ENCODE data around the gene EXOC3. TPM values are rescaled to one million over a fixed set of nuclear protein-coding genes. Genes with fewer than 3 reads are reported as not detected.

Gene EXOC3
- total RNA-seq, 1 experiment from 2014 or later: 55.0 TPM

DNA sequence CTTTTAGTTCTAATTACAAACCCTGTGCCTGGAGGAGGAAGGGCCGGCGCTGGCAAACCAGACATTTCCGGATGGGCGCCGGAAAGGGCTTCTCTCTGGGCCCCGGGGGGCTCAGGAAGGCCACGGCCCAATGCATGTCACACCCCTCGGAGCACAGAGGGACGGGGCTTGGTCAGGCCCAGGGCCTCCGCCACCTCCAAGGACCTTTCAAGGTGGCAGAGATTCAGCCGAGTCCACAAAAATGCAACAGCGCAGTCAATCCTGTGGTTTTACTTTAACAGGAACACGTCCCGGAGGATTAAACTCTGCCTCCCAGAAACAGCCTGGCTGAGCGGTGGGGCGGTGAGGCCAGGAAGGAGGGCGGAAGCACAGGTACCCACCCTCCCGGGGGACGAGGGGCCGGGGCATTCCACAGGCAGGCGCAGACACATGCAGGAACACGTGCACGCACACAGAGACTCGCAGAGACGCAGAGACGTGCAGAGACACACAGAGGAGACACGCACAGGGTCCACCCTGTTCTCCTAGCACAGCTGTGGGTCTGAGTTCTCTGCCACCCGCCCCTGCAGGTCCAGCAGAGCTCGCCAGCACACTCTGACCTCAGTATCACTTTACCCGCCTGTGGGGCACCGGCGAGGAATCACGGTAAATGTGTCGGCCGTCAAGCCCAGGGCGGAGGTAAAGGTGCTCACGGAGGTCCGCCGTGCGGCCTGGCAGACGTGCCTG, 58.3 kb downstream of the EXOC3 start:
- ChIA-PET CTCF (no interaction called here), POLR2A (interaction anchor here (1.4 kb wide), 1 partner anchor 8 kb away, joined by 3 read pairs; no protein-coding TSS in a partner anchor)
- no TSS peak for BruUV-seq (replicated peaks)
- TF ChIP-seq, protein P1, sequence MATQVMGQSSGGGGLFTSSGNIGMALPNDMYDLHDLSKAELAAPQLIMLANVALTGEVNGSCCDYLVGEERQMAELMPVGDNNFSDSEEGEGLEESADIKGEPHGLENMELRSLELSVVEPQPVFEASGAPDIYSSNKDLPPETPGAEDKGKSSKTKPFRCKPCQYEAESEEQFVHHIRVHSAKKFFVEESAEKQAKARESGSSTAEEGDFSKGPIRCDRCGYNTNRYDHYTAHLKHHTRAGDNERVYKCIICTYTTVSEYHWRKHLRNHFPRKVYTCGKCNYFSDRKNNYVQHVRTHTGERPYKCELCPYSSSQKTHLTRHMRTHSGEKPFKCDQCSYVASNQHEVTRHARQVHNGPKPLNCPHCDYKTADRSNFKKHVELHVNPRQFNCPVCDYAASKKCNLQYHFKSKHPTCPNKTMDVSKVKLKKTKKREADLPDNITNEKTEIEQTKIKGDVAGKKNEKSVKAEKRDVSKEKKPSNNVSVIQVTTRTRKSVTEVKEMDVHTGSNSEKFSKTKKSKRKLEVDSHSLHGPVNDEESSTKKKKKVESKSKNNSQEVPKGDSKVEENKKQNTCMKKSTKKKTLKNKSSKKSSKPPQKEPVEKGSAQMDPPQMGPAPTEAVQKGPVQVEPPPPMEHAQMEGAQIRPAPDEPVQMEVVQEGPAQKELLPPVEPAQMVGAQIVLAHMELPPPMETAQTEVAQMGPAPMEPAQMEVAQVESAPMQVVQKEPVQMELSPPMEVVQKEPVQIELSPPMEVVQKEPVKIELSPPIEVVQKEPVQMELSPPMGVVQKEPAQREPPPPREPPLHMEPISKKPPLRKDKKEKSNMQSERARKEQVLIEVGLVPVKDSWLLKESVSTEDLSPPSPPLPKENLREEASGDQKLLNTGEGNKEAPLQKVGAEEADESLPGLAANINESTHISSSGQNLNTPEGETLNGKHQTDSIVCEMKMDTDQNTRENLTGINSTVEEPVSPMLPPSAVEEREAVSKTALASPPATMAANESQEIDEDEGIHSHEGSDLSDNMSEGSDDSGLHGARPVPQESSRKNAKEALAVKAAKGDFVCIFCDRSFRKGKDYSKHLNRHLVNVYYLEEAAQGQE (IDR thresholded peaks at IDR 0.05; ENCODE audit: insufficient read depth in 1 of 2, low read depth in 2 of 2, low read length in 1 of 2): no peak
- TF ChIP-seq SIN3A (IDR thresholded peaks at IDR 0.05; ENCODE audit: borderline replicate concordance, insufficient read depth, low read depth, low read length): no peak
- no peak for TF ChIP-seq TCF7L2 (IDR thresholded peaks at IDR 0.05; ENCODE audit: low read depth, low read length)
- TF ChIP-seq POLR2AphosphoS5 (IDR thresholded peaks at IDR 0.05; ENCODE audit: low read depth, low read length): no peak
- TF ChIP-seq, protein P2, sequence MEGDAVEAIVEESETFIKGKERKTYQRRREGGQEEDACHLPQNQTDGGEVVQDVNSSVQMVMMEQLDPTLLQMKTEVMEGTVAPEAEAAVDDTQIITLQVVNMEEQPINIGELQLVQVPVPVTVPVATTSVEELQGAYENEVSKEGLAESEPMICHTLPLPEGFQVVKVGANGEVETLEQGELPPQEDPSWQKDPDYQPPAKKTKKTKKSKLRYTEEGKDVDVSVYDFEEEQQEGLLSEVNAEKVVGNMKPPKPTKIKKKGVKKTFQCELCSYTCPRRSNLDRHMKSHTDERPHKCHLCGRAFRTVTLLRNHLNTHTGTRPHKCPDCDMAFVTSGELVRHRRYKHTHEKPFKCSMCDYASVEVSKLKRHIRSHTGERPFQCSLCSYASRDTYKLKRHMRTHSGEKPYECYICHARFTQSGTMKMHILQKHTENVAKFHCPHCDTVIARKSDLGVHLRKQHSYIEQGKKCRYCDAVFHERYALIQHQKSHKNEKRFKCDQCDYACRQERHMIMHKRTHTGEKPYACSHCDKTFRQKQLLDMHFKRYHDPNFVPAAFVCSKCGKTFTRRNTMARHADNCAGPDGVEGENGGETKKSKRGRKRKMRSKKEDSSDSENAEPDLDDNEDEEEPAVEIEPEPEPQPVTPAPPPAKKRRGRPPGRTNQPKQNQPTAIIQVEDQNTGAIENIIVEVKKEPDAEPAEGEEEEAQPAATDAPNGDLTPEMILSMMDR (IDR thresholded peaks at IDR 0.05): no peak
- intact Hi-C loops (cut with micrococcal nuclease; ENCODE audit: unreplicated experiment) (no loop called here), in situ Hi-C loops (cut with HindIII; ENCODE audit: low pct_unique_long_range_greater_than_20kb, low sequenced_read_pairs) (no loop called here)
- H3K36me3 ChIP-seq (ENCODE audit: control insufficient read depth, insufficient read depth, low read length): no peaks in the 10 kb centered on the region
- peaks cover 6% of the 10 kb centered on the region for H3K4me1 ChIP-seq (ENCODE audit: control insufficient read depth, insufficient read depth, low read length)
- H3K9me3 ChIP-seq (ENCODE audit: control insufficient read depth, insufficient read depth, low read depth, low read length): no peaks in the 10 kb centered on the region
- ATAC-seq (no peak), DNase-seq (ENCODE audit: low read depth, low spot score) (no peak)
- no peak overlapping the region for H3K4me3 ChIP-seq (ENCODE audit: low read depth in 2 of 2, low read length in 2 of 2)
- H3K27ac ChIP-seq (ENCODE audit: low read length): no peak overlapping the region
- H3K27me3 ChIP-seq (ENCODE audit: control insufficient read depth, insufficient read depth, low read length): no peaks in the 10 kb centered on the region

DNA sequence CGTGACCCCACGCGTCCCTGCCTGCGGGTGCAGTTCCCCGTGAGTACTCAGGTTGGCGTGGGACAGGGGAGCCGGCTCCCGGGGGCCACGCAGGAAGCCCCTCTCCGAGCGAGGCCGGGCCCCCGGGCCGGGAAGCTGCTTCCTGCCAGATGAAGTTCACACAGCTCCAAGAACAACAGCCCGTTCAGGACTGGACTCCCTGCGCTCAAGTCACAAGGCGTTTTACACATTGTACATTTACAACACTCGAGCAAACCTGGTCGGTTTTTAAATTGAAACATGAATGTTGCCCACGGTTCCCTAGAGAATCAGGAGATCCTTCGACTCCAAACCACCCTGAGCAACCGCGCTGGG, 58.8 kb downstream of the EXOC3 start:
- Histone ChIP-seq H3K4me3 (ENCODE audit: low read depth in 2 of 2, low read length in 2 of 2) (no peak overlapping the region), H3K27me3 (ENCODE audit: control insufficient read depth, insufficient read depth, low read length) (no peaks in the 10 kb centered on the region), H3K4me1 (ENCODE audit: control insufficient read depth, insufficient read depth, low read length) (peaks cover 9% of the 10 kb centered on the region), H3K36me3 (ENCODE audit: control insufficient read depth, insufficient read depth, low read length) (no peaks in the 10 kb centered on the region), H3K27ac (ENCODE audit: low read length) (no peak overlapping the region), H3K9me3 (ENCODE audit: control insufficient read depth, insufficient read depth, low read depth, low read length) (no peaks in the 10 kb centered on the region)
- in situ Hi-C loops (cut with HindIII; ENCODE audit: low pct_unique_long_range_greater_than_20kb, low sequenced_read_pairs): no loop called here
- TF ChIP-seq SIN3A (IDR thresholded peaks at IDR 0.05; ENCODE audit: borderline replicate concordance, insufficient read depth, low read depth, low read length) (no peak), POLR2AphosphoS5 (IDR thresholded peaks at IDR 0.05; ENCODE audit: low read depth, low read length) (no peak), TCF7L2 (IDR thresholded peaks at IDR 0.05; ENCODE audit: low read depth, low read length) (no peak)
- TF ChIP-seq, protein P1 (IDR thresholded peaks at IDR 0.05; ENCODE audit: insufficient read depth in 1 of 2, low read depth in 2 of 2, low read length in 1 of 2): no peak
- TF ChIP-seq, protein P2 (IDR thresholded peaks at IDR 0.05): no peak
- intact Hi-C loops (cut with micrococcal nuclease; ENCODE audit: unreplicated experiment): no loop called here
- DNase-seq (ENCODE audit: low read depth, low spot score) (no peak), ATAC-seq (no peak)
- BruUV-seq (replicated peaks): no TSS peak
- ChIA-PET POLR2A (interaction anchor here (0.7 to 1.4 kb wide), 2 partner anchors 9 to 23 kb away, joined by 3 to 6 read pairs; no protein-coding TSS in a partner anchor), CTCF (no interaction called here)
